Measurements from ENCODE around the gene IL17RE. TPM values are rescaled to one million over a fixed set of nuclear protein-coding genes. Genes with fewer than 3 reads are reported as not detected.

IL17RE gene
- total and polyA plus RNA-seq, 2 of the 13 experiments (the other 11 are each of a cell fraction or from before 2014, with no cell fraction given): 14.5 to 24.1 TPM

DNA sequence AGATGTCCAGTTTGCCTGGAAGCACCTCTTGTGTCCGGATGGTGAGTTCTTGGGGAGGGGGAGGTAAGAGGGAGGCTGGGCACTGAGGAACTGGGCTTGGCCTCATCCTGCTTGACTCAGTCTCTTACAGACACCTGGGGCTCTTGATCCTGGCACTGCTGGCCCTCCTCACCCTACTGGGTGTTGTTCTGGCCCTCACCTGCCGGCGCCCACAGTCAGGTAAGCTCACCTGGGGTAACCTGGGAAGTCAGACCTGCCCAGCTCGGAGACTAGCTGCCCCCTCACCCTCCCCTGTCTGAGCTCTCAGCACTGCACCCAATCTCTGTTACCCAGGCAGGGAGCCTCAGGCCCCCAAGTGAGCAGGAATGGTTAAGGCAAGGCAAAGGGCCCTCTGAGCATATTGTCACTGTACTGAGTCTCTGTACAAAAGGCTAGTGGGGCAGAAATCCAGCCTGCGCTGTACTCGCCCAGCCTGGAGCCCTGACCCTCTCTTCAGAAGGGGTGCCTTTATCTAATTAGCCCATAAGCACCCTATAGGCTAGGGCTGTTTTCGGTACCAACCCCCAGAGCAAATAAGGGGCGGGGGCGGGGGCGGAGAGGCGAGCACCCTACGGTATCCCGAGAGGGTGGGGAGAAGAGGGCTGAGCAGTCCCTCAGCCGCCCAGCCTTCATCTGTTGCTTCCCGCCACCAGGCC, 12.1 kb downstream of the IL17RE start (continued):
- TF ChIP-seq RFX5 (IDR thresholded peaks at IDR 0.05; ENCODE audit: low read depth, low read length): no peak
- no peak for TF ChIP-seq ZNF780A (CRISPR knock-in tag; IDR thresholded peaks at IDR 0.05)
- TF ChIP-seq TEAD3 (CRISPR knock-in tag; optimal IDR thresholded peaks at IDR 0.05; ENCODE audit: borderline replicate concordance): no peak
- TF ChIP-seq ARID4A (CRISPR knock-in tag; IDR thresholded peaks at IDR 0.05; ENCODE audit: borderline replicate concordance): no peak
- no peak for TF ChIP-seq NRL (CRISPR knock-in tag; IDR thresholded peaks at IDR 0.05; ENCODE audit: borderline replicate concordance)
- no peak for TF ChIP-seq GLI4 (CRISPR knock-in tag; IDR thresholded peaks at IDR 0.05; ENCODE audit: borderline replicate concordance)
- no peak for TF ChIP-seq ZNF564 (CRISPR knock-in tag; IDR thresholded peaks at IDR 0.05)
- no peak for TF ChIP-seq MXI1 (IDR thresholded peaks at IDR 0.05; ENCODE audit: borderline replicate concordance, low read depth, low read length)
- TF ChIP-seq ZNF10 (CRISPR knock-in tag; IDR thresholded peaks at IDR 0.05; ENCODE audit: borderline replicate concordance, low read depth): no peak
- TF ChIP-seq ZNF777 (CRISPR knock-in tag; IDR thresholded peaks at IDR 0.05): no peak; the same call in 1 of the 2 replicates
- no peak for TF ChIP-seq CENPT (CRISPR knock-in tag; IDR thresholded peaks at IDR 0.05; ENCODE audit: low read depth)
- no peak for TF ChIP-seq ZNF570 (CRISPR knock-in tag; IDR thresholded peaks at IDR 0.05; ENCODE audit: borderline replicate concordance)
- TF ChIP-seq ZBTB20 (CRISPR knock-in tag; IDR thresholded peaks at IDR 0.05; ENCODE audit: borderline replicate concordance, low read depth): no peak
- TF ChIP-seq HNF1A (IDR thresholded peaks at IDR 0.05; ENCODE audit: low read depth): no peak
- no peak for TF ChIP-seq HNF1A (CRISPR knock-in tag; IDR thresholded peaks at IDR 0.05; ENCODE audit: borderline replicate concordance)
- peak; percentile 41; the same call in 1 of the 2 replicates for TF ChIP-seq HIC2 (CRISPR knock-in tag; IDR thresholded peaks at IDR 0.05; ENCODE audit: low read depth)
- TF ChIP-seq STAT5B (CRISPR knock-in tag; IDR thresholded peaks at IDR 0.05): no peak
- TF ChIP-seq, protein P1, sequence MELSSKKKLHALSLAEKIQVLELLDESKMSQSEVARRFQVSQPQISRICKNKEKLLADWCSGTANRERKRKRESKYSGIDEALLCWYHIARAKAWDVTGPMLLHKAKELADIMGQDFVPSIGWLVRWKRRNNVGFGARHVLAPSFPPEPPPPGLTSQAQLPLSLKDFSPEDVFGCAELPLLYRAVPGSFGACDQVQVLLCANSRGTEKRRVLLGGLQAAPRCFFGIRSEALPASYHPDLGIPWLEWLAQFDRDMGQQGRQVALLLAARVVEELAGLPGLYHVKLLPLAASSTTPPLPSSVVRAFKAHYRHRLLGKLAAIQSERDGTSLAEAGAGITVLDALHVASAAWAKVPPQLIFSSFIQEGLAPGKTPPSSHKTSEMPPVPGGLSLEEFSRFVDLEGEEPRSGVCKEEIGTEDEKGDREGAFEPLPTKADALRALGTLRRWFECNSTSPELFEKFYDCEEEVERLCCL (CRISPR knock-in tag; IDR thresholded peaks at IDR 0.05; ENCODE audit: borderline replicate concordance): no peak

Data from HepG2 (cell line).